ENCODE measurements around the gene ABCD3.
"Not testable (repeated sequence)": the region's sequence is repeated elsewhere in the genome, so short reads cannot be mapped to it uniquely, and the experiment has no call there.

Gene ABCD3

DNA sequence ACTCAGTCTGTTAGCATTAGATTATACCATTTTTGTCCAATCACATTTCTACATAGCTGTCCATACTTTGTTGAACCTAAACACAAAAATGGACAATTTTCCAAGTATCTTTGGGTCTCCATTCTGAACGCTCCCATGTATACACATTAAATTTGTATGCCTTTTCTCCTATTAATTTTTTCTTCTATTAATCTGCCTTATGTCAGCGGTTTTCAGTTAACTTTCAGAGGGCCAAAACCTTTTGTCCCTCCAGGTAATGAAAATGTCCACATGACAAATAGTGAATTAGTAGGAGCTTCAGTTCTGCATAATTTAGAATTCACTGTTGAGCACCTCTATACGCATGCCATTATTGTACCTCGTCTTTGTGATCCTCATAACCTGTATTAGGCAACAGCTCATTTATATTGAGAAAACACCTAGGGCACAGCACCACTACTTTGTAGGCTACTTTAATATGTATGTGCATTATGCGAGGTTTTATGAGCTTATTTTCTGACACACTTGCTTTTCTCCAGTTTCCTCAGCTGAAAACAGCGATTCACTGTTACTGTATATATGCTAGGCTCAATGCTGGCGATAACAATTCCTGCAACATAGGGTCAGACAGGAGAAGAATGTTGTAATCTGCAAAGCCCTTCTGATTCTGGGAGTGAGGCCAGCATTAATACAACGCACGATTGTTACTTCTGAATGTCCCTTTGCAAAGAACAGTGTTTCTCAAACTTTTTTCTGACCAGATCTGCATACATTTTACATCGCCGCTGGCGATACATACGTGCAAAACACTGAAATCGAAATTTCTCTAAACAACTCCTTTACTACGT lies 1.1 kb upstream of the ABCD3 start:
- DNase-seq = peak in 2 of 3 experiments; percentile 57 to 80

DNA sequence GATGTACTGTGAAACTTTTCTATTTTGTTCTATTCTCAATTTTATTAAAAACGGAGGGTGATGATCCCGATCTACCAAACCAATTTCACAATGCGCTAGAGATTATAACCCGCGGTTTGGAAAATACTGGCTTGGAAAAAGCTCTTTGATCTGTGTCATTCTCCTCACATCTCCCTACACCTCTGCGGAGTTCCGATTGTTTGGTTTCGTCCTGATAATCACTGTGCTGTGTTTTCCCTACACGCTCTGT lies 536 bp upstream of the ABCD3 start:
- DNase-seq = no peak

DNA sequence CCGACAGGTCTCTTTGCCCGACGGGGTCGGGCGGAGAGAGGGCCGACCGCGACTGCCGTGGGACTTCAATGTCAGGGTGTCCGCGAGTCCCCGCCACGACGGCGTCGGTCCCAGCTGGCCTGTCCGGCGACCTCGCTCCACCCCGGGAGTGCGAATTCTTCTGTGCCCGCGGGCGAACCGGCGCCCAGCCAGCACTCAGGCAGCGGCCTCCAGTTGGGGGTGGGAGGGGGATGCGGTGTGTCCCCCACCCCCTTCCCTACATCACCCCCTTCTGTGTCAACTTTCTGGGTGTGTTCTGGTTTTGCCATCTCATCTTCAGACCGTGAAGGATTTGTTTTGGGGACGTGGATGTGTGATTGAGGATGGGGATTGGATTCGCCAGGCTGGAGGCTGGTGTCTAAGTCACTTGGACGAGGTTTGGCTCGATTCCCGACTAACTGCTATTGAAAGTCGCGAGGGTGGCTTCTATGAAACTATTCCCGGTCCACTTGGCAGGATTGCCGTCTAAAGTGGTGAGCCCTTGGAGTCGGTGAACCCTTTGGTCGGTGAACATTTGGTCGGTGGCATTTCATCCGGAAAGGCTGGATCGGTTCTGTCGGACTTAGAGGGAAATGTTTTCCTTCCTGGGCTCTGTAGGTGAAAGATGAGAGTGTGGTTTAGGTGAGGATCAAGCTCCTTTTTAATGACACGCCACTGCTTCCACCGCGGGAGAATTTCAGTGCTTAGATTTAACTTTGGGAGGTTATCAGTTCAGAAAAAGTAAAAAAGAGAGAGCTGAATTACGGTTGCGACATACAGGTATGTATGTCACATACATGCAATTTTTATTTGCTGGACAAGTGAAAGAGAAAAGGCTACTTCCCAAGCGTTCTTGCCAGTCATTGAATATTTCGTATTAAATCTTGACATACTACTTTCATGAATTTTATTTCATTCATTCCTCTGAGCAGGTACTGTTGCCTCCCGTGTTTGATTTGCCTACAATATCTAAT lies 771 bp downstream of the ABCD3 start:
- peak; percentile 43 to 88 (median 77) for DNase-seq

DNA sequence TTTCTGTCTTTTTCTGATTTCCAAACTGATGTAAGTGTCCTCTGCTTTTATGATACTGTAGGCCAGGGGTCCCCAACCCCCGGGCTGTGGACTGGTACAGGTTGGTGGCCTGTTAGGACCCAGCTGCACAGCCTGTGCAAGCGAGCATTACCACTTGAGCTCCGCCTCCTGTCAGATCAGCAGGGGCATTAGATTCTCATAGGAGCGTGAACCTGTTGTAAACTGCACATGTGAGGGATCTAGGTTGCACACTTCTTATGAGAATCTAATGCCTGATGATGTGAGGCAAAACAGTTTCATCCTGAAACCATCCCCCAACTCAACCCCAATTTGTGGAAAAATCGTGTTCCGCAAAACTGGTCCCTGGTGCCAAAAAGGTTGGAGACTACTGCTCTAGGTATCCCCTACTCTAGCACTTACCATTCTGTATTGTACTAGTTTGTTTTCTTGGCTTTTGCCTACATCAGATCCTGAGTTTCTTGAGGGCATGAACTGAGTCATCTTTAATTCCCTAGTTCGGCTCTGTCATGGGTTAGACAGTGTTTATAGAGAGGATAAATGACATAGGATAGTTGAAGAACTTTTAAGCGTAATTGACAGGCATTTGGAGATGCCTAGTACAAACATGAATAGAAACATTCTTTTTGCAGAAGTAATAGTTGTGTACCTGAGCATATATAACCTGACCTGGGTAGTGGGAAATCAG lies 4.1 kb downstream of the ABCD3 start:
- DNase-seq = no peak

DNA sequence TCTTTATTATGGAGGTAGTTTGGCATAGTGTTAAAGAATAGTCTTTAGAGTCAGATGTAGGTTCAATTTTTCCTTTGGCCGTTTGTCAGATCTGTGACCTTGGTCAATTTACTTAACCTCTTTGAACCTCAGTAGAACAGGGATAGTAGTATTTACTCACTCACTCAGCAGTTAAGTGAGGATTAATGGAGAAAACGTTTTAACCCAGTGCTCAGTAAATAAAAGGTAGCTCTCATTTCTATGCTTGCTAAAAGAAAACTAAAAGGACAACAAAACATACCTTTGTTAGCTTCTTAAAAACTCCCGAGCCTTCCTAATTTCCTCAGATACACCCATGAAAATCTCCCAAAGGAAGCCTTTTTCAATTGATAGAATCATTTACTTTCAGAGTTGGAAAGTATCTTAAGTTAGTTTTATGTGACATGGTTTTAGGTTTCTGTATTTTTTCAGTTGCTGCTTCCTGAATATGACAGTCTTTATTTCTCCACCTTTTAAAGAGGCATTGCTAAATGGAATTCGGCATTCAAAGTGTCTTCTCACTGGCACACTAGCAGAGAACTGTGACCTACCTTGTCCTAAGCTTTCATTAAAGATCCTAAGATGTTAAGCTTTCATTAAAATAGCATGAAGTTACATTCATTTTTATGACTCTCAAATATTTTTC lies 7.8 kb downstream of the ABCD3 start:
- peak in 1 of 3 experiments; percentile 66 for DNase-seq

DNA sequence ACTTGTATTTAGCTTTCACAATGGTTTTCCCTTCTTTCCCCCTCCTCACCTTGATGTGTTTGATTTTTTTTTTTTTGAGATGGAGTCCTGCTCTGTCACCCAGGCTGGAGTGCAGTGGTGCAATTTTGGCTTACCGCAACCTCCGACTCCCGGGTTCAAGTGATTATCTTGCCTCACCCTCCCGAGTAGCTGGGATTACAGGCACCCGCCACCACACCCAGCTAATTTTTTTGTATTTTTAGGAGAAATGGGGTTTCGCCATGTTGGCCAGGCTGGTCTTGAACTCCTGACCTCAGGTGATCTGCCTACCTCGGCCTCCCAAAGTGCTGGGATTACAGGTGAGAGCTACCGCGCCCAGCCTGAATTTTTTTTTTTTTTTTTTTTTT lies 8.3 kb downstream of the ABCD3 start:
- not testable (repeated sequence) for DNase-seq

DNA sequence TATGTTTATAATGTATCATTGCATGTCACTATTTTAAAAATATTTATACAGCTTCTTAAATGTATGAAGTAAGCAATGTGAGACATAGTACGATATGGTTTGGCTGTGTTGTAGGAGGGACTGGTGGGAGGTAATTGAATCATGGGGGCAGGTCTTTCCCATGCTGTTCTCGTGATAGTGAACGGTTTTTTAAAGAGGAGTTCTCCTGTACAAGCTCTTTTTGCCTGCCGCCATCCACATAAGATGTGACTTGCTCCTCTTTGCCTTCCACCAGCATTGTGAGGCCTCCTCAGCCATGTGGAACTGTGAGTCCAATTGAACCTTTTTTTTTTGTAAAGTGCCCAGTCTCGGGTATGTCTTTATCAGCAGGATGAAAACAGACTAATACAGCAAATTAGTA lies 10.3 kb downstream of the ABCD3 start:
- no peak for DNase-seq

DNA sequence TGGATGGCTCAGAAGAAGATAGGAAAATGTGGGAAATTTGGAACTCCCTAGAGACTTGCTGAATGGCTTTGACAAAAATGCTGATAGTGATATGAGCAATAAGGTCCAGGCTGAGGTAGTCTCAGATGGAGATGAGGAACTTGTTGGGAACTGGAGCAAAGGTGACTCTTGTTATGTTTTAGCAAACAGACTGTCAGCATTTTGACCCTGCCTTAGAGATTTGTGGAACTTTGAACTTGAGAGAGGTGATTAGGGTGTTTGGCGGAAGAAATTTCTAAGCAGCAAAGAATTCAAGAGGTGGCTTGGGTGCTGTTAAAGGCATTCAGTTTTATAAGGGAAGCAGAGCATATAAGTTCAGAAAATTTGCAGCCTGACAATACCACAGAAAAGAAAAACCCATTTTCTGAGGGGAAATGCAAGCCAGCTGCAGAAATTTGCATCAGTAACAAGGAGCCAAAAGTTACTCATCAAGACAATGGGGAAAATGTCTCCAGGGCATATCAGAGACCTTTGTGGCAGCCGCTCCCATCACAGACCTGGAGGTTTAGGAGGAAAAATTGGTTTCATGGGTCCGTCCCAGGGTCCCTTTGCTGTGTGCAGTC lies 10.8 kb downstream of the ABCD3 start:
- DNase-seq = not testable (repeated sequence)

DNA sequence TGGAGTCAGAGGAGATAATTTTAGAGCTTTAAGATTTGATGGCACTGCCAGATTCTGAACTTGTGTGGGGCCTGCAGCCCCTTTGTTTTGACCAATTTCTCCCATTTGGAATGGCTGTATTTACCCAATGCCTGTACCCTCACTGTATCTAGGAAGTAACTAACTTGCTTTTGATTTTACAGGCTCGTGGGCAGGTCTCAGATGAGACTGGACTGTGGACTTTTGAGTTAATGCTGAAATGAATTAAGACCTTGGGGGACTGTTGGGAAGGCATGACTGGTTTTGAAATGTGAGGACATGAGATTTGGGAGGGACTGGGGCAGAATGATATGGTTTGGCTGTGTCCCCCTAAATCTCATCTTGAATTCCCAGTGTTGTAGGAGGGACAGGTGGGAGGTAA lies 11.9 kb downstream of the ABCD3 start:
- not testable (repeated sequence) for DNase-seq

DNA sequence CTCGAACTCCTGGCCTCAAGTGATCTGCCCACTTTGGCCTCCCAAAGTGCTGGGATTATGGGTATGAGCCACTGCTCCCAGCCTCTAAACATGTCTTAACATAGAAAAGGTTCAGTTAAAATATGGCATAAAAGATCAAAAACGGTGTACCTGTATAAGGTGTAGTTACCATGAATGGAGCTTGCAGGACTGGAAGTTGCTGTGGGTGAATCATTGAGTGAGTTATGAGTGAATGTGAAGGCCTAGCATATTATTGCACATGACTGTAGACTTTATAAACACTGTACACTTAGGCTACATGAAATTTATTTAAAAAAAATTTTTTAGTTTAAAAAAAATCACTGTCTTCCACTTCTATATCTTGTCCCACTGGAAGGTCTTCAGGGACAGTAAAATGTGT lies 15.7 kb downstream of the ABCD3 start:
- no peak for DNase-seq

DNA sequence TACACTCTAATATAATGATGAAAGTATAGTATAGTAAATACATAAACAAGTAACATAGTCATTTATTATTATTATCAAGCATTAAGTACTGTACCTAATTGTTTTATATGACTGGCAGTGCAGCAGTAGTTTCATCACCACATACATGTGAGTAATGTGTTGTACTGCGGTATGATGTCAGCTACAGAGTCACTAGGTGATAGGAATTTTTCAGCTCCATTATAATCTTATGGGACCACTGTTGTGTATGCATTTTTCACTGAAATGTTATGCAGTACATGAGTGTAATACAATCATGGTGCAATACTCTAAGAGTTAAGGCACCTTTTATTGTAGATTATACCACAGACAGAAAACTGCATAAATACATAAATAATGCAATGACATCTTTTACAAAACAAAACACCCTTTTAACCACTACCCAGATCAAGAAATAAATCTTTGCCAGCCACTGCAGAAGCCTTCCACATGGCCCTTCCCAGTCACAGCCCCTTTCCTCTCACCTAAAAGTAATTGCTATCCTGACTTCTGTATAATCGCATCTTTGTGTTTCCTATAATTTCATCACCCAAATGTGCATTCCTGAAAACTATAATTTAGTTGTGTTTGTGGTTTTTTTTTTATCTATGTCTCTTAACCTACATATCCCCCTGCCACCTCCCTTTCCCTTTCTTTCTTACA lies 16.3 kb downstream of the ABCD3 start:
- no peak for DNase-seq

DNA sequence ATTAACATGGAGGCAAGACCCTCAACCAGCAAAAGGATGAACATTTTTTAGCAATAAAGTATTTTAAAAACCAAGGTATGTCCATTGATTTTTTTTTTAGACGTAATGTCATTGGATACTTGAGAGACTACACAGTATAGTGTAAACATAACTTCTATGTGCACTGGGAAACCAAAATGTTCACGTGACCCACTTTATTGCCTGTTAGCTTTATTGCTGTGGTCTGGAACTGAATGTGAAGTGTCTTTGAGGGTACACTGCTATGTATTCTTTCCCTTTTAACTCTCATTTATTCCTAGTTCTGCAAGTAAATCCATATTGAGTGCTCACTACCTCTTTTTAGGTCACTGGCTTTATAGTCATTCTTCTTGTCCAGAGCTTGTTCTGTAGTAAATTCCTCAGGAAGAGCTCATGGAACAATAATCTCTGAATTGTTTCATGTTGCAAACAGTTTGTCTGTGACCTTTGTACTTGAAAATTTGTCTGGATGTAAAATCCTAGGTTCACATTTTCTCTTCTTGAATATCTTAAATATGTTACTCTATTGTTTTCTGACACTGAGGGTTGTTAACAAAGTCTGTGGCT lies 20.6 kb downstream of the ABCD3 start:
- peak in 1 of 3 experiments; percentile 87 for DNase-seq

DNA sequence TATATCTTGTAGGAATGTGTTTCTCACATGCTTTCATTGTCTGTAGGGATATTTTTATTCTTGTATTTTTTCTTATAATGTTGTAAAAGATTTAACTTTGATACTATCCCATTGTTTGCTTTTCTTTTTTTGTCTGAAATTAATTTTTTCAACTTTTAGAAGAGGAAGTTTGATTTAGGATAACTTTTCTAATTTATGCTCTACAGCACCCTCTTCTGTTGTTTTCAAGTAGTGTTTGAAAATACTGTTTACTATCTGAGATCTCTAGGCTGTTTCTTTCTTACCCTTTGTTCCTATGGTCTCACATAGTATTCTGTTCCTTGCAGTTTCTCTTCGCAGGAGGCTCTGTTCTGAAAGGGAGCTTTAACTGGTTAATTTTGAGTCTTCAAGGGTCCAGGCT lies 21.9 kb downstream of the ABCD3 start:
- no peak for DNase-seq

DNA sequence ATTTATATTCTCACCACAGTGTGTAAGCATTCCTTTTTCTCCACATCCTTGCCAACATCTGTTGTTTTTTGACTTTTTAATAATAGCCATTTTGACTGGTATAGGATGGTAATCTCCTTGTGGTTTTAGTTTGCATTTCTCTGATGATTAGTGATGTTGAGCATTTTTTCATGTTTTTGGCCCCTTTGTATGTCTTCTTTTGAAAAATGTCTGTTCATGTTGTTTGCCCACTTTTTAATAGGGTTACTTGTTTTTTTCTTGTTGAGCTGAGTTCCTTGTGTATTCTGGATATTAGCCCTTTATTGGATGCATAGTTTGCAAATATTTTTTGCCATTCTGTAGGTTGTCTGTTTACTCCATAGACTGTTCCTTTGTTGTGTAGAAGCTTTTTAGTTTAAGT lies 24.9 kb downstream of the ABCD3 start:
- DNase-seq = not testable (repeated sequence)

DNA sequence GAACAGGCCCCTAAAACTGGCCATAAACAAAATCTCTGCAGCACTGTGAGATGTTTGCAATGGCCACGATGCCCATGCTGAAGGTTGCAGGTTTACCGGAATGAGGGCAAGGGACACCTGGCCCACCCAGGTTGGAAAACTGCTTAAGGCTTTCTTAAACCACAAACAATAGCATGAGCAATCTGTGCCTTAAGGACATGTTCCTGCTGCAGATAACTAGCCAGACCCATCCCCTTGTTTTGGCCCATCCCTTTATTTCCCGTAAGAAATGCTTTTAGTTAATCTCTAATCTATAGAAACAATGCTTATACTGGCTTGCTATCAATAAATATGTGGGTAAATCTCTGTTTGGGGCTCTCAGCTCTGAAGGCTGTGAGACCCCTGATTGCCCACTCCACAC lies 26.6 kb downstream of the ABCD3 start:
- DNase-seq = not testable (repeated sequence)

DNA sequence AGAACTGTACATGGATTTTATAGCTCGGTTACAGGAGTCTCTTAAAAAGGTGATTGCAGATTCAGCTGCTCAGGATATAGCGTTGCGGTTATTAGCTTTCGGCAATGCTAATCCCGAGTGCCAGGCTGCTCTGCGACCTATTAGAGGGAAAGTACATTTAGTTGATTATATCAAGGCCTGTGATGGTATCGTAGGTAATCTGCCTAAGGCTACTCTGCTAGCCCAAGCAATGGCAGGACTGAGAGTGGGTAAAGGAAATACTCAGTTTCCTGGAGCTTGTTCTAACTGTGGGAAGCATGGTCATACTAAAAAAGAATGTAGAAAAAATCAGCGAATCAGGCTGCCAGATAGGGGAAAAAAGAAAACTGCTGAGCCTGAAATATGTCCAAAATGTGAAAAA lies 27.5 kb downstream of the ABCD3 start:
- DNase-seq = not testable (repeated sequence)

DNA sequence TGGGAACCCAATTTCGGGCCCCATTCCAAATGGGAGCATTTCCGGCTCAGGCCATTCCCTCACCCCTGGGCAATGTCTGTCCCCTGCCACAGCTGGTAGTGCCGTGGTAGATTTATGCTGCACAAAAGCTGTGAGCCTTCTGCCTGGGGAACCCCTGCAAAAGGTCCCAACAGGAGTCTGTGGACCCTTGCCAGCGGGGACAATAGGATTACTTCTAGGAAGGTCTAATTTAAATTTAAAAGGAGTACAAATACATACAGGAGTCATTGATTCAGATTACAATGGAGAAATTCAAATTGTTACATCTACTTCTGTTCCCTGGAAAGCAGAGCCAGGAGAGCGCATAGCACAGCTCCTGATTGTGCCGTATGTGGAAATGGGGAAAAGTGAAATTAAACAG lies 28.0 kb downstream of the ABCD3 start:
- DNase-seq = not testable (repeated sequence)

DNA sequence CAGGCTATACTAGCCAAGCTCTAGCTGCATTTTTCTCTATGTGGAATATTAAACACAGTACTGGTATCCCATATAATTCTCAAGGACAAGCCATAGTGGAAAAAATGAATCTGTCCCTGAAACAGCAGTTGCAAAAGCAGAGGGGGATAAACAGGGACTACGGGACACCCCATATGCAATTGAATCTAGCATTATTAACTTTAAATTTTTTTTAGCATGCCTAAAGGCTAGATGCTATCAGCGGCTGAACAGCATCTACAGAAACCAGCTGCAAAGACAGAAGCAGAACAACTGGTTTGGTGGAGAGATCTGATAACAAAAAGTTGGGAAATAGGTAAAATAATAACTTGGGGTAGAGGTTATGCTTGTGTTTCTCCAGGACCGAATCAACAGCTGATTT lies 30.6 kb downstream of the ABCD3 start:
- not testable (repeated sequence) for DNase-seq

DNA sequence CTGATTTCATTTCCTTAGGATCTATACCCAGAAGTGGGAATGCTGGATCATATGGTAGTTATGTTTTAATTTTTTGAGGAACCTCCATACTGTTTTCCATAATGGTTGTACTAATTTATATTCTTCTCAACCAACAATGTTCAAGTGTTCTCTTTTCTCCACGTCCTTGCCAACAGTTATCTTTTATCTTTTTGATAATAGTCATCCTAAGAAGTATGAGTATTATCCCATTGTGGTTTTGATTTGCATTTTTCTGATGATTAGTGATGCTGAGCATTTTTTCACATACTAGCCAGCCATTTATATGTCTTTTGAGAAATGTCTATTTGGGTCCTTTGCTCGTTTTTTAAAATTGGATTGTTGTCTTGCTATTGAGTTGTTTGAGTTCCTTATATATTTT lies 38.5 kb downstream of the ABCD3 start:
- no peak for DNase-seq

DNA sequence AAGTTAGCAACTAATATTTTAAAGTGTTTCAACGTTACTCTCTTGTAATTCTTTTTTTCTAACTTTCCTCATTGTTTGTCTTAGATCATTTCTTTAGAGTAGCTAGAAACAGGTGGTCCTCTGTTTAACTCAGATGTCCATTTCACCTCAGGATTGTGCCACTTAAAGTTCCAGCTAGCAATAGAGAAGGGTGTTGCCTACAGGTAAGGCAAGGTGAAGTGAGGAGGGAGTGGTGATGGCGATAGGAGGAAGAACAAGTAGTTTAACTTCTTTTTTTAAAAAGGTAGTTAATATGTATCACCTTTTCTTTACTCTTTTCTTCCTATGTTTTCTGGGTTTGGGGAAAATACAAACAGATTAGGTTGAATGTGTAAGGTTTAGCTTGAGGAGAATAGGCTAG lies 44.4 kb downstream of the ABCD3 start:
- DNase-seq = no peak

DNA sequence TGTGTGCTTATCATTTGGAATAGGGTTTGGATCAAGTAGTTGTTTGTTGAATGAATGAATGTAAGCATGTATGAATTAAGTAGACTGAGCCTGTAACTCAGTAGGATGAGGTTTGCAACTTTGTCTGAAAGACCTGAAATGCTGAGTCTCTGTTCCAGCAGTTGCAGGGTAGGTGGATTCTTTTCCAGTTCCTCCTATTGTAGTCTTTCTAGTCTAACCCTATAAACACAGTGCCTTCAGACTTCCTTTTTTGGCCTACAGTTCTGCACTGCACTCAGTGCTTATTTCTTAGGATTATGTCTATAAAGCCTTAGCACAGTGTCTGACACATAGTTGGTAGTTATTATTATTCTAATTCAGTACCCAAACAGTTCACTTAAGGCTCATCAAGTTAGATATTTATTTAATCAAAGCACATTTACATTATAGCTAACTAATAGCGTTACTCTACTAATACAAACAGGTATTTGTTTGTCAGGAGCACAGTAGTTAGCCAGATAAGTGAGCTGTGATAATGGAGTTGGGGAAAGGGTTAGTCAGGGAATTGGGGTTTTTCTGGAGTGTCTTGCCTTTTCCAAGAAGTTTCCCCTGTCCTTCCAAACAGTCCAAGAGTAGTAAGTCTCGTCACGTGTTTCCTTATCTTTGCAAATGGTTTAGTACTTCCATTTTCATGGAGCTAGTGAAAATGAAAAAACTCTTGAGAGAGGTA lies 45.0 kb downstream of the ABCD3 start:
- DNase-seq = no peak
